Epithelial cell of proximal tubule (primary cell): ENCODE data around the gene ICE2. TPM values are rescaled to one million over a fixed set of nuclear protein-coding genes. Genes with fewer than 3 reads are reported as not detected.

Source experiments
- DNase-seq: peaks from one replicate; pipeline ENCODE4 v3.0.0-alpha.2; 2011; ENCODE audit warnings: low read depth
- H3K4me3 ChIP-seq: 2 replicates; pipeline ENCODE4 v1.5.1; 2011; ENCODE audit warnings: low read depth, mild to moderate bottlenecking, low read length
- total RNA-seq: library from RNA; depleted of rRNA; stranded (reverse); fragments of >200 nt; gene quantifications from 2 replicates; pipeline ENCODE4 v1.2.3, GENCODE V29; 2015
- TF ChIP-seq, protein P1 (sequence below): conservative IDR thresholded peaks from 2 replicates; pipeline ENCODE4 v1.5.1; 2012; ENCODE audit warnings: low read depth, mild to moderate bottlenecking, low read length

ICE2 gene
- total RNA-seq, 1 donor from 2014 or later = 10.6 TPM

DNA sequence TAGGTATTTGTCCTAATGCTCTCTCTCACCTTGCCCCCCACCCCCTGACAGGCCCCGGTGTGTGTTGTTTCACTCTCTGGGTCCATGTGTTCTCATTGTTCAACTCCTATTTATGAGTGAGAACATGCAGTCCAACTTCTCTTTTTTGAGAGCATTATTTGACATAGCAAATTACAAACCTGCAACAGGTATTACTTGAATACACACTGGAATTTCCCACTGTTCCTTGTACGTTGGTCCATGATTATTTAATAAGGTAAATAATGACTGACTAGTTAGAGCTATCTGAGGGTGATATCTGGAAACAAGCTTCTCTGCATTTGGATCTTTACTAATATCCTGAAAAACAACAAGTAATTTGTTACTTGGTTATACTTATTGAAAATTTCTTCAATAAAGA is 24.1 kb downstream of the ICE2 start:
- TF ChIP-seq, protein P1, sequence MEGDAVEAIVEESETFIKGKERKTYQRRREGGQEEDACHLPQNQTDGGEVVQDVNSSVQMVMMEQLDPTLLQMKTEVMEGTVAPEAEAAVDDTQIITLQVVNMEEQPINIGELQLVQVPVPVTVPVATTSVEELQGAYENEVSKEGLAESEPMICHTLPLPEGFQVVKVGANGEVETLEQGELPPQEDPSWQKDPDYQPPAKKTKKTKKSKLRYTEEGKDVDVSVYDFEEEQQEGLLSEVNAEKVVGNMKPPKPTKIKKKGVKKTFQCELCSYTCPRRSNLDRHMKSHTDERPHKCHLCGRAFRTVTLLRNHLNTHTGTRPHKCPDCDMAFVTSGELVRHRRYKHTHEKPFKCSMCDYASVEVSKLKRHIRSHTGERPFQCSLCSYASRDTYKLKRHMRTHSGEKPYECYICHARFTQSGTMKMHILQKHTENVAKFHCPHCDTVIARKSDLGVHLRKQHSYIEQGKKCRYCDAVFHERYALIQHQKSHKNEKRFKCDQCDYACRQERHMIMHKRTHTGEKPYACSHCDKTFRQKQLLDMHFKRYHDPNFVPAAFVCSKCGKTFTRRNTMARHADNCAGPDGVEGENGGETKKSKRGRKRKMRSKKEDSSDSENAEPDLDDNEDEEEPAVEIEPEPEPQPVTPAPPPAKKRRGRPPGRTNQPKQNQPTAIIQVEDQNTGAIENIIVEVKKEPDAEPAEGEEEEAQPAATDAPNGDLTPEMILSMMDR = no peak
- no peak overlapping the region for H3K4me3 ChIP-seq
- DNase-seq = no peak

DNA sequence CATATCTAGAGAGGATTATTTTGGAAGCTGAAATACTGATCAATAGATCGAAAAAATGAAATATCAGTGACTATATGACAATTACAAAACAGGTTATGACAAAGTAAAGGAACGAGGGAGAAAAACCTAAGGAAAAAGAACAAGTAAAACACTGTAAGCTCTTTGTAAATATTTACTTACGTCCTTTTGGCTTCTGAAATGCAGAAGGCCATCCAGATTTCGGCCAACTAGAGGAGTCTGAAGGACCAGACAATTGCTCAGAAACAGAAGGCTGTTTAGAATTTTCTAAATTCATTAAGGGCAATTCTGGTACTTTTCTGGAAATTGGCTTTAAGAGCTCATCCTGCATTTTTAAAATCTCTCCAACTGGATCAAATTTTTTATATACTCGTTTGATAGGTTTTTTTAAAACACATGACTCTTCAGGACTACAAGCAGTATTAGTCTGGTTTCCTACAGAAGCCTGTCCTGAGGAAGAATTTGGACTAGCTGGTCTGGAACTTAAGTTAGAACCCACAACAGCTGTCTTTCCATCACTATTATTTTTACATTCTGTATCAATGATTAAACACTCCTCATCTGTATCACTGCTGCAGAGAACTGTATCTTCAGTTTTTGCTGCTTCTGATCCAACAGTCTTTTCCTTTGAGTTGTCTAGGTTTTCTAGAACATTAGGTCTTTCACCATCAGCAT is 30.1 kb downstream of the ICE2 start:
- TF ChIP-seq, protein P1 = no peak
- no peak overlapping the region for H3K4me3 ChIP-seq
- DNase-seq = no peak

DNA sequence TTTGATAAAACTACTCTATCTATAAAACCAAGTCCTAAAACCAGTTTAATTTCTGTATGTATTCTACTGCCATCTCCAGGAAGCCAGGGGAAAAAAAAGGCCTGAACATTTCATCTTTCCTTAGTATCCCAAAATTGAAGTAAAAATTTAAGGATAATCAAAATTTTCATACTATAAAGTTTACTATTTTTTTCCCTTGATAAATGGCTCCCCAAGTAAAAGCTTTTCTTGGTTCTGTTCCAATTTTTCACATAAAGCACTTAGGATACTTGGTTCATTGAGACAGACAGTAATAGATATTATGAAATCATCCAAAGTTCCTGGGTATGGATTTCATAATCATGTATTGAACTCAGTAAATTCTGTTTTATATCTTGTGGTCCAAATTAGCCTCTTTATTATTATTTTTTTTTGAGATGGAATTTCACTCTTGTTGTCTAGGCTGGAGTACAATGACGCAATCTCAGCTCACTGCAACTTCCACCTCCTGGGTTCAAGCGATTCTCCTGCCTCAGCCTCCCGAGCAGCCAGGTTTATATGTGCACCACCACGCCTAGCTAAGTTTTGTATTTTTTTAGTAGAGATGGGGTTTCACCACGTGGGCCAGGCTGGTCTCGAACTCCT is 34.5 kb downstream of the ICE2 start:
- TF ChIP-seq, protein P1 = peak; percentile 66
- DNase-seq = no peak
- no peak overlapping the region for H3K4me3 ChIP-seq

DNA sequence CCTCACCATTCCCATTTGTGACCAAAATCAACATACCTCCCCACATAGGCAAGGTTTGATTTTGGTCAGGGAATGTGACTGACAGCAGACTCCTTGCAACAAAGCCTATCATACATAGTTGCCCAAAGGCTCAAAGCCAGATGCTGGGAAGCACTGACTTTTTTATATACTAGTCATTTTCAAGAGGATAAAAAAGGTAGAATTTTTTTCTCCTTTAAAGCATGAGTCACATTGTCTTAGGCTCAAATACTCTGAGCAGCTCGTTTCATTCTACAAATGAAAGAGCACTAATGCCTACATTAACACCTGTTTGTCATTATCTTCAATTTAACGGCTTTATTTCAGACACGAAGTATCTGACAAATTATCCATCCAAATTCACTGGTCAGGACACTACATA is 36.2 kb downstream of the ICE2 start:
- DNase-seq = no peak
- TF ChIP-seq, protein P1 = no peak
- H3K4me3 ChIP-seq = no peak overlapping the region

DNA sequence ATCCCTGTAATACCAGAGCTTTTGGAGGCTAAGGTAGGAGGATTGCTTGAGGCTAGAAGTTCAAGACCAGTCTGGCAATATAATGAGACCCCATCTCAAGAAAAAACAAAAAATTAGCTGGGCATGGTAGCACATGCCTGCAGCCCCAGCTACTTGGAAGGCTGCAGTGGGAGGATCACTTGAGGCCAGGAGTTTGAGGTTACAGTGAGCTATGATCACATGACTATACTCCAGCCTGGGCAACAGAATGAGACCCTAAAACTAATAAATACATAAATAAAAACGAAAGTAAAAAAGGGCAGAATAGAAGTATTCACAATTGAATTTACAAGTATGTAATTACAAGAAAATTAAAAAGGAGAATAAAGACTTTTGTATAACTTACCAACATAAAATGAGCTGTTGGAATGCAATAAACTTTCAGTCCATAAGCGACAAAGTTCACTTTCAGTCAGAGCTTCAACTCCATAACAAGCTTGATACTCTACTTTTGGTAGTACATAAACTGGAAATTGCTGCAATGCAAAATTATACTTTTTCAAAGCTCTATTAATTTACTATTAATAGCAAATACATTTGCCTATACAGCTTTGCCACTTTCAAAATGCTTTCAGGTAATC is 36.8 kb downstream of the ICE2 start:
- H3K4me3 ChIP-seq = no peak overlapping the region
- no peak for DNase-seq
- TF ChIP-seq, protein P1 = no peak

DNA sequence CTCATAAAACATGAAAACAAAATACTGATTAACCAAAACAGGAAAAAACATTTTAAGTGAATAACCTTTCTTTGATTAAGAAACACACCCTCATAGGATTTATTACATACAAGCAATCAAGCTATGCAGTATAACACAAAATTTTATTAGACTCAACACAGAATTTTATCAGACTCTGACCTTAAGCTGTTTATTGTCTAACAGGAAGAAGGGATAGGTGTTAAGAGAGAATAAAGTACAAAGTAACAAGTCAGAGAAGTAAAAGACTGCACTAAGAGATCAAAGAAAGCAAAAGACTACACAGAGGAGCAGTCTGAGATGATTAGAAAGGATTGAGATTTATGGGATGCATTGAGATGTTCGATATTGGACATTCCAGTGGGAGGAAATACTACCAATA is 37.6 kb downstream of the ICE2 start:
- DNase-seq = no peak
- TF ChIP-seq, protein P1 = no peak
- no peak overlapping the region for H3K4me3 ChIP-seq
